HG03571 (cell line): ENCODE measurements around the gene ELF1.
A peak's percentile ranks its signal among the peaks of the same experiment; 100 is the strongest.

Experiments used
- ATAC-seq: cut with Tn5 transposase; IDR thresholded peaks from one replicate; pipeline ENCODE4 v1.9.1; 2021; ENCODE audit not compliant: unreplicated experiment

Gene ELF1

DNA sequence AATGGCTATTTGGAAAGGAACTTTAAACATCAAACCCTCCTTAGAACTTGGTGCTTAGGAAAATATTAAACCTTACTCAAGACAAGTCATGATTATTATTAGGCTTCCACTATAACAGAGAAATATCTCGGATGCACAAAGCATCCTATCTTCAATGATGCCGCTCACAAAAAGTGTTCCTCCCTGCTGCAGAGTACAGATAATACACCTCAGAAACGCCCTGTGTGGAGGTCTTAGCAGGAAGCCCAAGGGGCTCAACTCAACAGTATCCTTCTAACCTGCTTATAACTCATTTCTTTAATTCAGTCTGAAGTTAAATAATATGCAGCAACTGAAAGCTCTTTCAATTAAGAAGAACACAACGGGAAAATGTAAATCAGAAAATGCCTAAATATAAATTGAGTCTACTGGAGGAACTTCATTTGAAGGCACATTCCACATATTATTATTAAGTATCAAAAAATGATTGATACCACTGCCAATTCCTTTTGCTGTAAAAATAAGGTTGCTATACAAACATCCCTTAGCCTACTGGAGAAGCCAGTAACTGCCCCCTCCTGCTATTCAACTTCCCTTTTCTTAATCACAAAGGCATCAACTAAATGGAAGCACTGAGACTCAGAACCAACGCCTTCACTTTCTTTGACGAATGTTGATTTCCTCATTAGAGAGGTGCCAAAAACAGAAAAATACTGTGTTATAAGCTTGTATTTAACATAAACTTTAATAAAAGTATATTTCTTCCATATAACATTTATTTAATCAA lies 12.0 kb downstream of the ELF1 start:
- no peak for ATAC-seq

- no peak for ATAC-seq
Observed at GRCh38 chr13:41006306-41006705, 12.8 kb downstream of the ELF1 start.

GRCh38 chr13:41005704-41006103 lies 13.4 kb downstream of the ELF1 start:
- no peak for ATAC-seq

DNA sequence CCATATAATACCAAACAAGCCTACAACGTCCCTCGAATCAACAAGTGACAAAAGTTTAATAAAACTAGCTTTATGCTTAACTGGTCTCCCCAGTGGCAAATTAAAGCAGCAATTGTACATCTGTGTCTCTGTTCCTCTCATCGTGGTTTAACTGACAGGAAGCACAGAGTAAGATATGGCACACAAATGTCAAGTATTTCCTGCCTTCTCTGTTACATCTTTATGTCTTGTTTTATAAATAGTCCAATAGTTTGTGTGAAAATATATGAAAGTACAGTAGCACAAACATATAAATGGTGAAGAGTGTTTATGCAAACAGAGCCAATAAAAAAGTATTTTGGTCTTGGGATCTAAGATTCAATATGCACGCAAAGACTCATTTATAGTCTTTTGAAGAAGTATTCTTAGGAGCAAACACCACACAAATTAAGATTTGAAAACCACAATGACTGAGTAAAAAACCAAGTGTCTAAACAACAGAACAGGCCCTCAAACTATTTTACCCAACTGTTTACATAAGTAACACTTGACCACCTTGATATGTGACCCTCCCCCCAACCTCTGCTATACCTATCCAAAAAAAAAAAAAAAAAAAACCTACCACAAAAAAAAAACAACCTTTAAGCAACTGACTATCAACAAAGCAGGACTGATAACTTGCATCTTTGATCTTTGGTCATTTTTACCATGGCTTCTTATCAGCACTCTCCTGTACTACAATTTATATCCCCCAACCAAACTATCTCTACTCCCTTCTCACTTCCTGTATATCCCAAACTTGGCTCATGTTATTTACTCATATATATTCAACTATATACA lies 14.0 kb downstream of the ELF1 start:
- ATAC-seq: peak; percentile 71

DNA sequence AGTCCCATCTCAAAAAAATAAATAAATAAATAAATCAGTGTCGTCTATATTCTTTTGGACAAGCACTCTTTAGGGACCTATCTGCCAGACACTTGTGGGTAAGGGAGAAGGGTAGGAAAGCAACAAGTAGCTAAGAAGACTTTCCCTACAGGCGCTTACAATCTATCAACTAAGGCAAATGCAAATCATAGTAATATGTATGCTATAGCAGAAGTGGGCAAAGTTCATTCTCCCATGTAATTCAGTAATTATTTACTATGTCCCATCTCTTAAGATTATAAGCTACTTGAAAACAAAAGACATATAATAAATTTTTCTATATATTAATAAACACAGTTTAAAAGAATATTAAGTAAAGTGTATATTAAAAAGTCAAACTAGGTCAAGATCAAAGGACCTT lies 16.5 kb downstream of the ELF1 start:
- ATAC-seq: no peak

DNA sequence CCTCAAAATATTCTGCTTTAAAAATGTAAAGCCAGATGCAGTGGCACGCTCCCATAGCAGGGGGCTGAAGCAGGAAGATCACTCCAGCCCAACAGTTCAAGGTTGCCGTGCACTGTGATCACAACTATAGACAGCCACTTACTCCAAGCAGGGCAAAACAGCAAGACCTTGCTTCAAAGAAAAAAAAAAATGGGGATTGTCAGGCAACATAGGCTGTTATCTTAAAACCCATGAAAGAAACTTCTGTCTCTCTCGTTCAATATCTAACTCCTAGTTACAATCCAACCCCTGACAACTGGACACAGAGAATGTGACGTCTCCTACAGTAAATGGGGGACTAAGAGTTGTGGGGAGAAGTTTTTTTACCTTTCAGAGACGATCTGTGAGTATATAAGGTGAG lies 17.4 kb downstream of the ELF1 start:
- ATAC-seq: no peak

DNA sequence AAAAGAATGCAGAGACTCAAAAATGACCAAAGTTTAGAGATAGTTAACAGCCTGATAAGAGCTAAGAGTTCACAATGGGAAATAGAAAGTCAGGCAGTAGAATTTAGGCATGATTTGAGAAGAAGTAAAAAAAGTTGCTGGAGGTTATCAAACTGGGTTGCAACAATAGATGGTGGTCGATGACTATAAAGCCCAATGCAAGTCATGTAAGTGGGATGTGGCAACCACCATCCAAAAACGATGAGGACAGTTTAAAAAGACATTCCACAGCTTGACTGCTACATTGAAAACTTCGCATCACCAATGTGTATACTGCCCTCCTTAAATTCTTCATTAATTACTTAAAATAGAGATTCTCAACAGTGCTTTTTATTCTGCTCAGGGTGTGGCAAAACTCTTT lies 19.7 kb downstream of the ELF1 start:
- ATAC-seq: no peak

DNA sequence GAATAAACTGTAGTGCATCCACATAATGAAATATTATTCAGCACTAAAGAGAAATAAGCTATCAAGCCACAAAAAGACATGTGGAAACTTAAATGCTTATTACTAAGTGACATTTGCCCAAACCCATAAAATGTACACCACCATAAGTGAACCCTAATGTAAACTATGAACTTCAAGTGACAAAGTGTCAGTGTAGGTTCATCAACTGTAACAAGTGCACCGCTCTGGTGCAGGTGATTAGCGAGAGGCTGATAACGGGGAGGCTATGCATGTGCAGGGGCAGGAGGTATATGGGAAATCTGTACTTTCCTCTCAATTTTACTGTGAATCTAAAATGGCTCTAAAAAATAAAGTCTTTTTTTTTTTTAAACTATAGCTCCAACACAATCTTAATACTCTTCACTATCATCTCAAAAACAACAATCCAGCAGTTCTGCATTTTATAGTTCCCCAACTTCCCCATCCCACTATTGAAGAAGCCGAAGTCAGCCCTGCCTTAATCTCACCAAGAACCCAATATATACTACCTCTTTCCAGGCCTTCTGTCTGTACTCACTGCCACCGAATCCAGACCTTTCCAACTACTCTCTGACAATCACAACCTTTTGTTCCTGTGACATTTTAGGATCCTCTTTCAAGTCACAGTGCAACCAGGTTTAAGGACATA lies 22.6 kb downstream of the ELF1 start:
- no peak for ATAC-seq

DNA sequence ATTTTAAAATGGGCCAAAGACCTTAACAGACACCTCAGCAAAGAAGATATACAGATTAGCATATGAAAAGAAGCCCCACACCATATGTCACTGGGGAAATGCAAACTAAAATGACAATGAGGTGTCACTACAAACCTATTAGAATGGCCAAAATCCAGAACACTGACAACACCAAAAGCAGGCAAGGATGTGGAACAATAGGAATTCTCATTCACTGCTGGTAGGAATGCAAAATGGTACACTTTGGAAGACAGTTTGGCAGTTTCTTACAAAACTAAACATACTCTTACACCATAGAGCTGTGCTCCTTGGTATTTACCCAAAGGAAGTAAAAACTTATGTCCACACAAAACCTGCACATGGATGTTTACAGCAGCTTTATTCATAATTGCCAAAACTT lies 23.1 kb downstream of the ELF1 start:
- no peak for ATAC-seq

DNA sequence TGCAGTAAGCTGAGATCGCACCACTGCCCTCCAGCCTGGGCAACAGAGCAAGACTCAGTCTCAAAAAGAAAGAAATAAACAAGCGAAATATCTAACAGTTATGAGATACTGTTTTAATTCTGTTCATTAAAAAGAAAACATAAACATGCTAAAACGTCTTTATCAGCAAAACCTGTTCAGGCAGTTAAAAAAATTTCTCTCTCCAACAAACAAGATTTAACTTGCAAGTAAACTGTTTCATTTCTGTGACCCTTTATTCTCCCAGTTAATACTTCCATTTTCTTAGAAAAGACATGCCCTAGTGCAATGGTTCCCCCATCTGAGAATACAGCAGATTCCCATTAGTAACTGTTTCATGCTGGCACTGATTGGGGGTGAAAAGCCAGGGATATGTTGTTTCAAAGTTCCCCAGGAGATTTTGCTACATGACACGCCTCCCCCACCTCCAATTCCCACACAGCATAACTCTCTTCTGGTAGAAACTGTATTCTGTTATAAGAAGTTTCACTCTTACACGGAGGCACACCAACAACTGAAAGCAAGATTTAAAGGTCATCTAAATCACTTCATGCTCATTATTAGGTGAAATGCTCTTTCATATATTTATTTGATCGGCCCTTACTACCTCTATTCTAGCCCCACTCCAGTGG lies 24.4 kb downstream of the ELF1 start:
- peak; percentile 66 for ATAC-seq

DNA sequence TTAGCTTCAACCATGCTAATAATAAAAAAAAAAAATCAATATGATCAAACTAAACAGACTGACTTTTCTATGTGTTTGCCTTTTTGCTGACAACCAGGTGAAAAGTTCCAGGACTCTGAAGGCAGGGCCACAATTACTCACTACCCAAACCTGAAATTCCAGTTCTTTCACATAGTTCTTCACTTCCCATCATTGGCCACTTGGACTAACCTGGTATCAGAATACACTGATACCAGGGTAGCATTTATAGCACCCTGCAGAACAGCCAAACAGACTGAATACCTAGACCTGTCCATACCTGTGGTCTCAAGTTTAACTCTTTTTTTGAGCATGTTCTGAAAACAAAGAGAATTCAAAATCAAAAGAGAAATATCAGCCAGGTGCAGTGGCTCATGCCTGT lies 25.1 kb downstream of the ELF1 start:
- no peak for ATAC-seq

GRCh38 chr13:40992678-40993518 lies 26.2 kb downstream of the ELF1 start:
- no peak for ATAC-seq

GRCh38 chr13:40987606-40988280 lies 31.4 kb downstream of the ELF1 start:
- no peak for ATAC-seq

DNA sequence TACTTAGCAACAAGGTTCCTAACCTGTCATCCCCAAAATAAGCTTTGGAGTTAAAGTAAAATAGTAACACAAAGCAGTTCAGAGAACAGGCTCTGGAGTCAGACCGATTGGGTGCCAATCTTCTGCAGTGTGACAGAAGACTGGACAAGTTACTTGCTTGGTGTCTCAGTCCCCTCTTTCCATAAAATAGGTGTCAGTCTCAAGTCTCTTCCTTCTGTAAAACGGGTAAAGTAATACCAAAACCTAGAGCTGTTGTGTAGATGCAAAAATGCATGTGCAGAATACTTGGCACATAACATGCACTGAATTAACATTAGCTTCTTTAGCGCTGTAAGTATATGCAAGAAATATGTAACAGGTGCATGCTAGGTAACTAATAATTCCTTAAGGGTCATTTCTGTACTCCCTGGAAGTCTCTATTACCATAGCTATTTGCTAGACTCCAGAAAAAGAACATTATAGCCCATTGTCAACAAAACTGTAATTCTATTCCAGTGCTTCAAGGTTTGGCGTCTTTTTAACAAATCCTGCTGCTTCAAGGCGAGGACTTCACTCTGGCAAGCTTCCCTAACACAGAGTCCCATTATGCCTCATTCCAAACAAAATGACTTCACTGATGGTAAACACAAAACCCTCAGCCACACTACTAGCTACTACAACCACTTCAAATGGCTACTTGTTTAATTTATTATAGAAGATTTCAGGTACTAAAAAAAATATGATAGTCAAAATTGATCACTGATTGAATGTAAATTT lies 32.8 kb downstream of the ELF1 start:
- no peak for ATAC-seq

- no peak for ATAC-seq
Observed at GRCh38 chr13:40985381-40986100, 33.6 kb downstream of the ELF1 start.

GRCh38 chr13:40984668-40985366 lies 34.3 kb downstream of the ELF1 start:
- ATAC-seq: peak; percentile 39

GRCh38 chr13:40983725-40984667 lies 35.1 kb downstream of the ELF1 start:
- no peak for ATAC-seq
